Ureter (tissue), 1 donor: ENCODE data around the gene TMPRSS4. TPM values are rescaled to one million over a fixed set of nuclear protein-coding genes. Genes with fewer than 3 reads are reported as not detected.

Source experiments
- DNase-seq: peaks from one replicate; pipeline ENCODE4 v3.0.0-alpha.2; 2020; ENCODE audit warnings: low spot score
- total RNA-seq: library from RNA; stranded (reverse); gene quantifications from one replicate; pipeline ENCODE4 v1.2.4, GENCODE V29; 2023
- donor health status: DM: yes; HTN: yes; CAD: no.

The TMPRSS4 gene
- total RNA-seq, 1 donor from 2014 or later, result 224 TPM

DNA sequence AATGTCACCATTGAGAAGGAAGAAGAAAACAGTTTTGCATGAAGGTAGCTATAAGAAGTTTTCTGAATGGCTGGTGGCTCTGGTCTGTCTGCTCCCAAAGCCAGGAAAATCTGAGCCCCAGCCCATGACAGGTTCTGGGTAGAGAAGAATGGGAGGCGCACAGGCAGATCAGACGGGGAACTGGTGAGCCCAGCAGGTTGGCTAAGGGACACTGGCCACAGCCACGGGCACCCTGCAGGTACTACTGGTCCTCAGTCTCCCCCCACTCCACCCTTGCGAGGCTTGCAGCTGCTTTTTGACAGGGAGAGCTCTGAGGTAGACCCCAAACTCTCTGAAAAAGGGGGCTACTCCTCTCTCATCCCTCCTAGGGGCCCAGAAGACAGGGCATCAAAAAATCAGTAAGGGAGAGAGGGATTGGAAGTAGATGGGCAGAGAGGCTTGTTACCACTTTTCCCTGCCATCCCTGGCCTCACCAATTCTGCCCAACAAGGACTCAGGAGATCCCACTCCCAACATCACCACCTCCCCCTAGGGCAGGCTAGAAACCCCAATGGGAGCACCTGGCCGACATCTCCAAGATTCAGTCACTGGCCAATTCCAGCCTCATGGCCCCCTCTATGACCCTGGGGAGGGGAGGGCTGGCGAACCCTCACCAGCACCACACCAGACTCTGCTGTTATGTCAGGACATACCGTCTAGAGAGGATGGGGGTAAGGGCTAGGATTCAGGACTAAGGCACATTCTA is 58.3 kb downstream of the TMPRSS4 start:
- DNase-seq, result no peak

GRCh38 chr11:118135796-118136165 is 58.9 kb downstream of the TMPRSS4 start:
- DNase-seq, result no peak

GRCh38 chr11:118136341-118136740 is 59.5 kb downstream of the TMPRSS4 start:
- no peak for DNase-seq

DNA sequence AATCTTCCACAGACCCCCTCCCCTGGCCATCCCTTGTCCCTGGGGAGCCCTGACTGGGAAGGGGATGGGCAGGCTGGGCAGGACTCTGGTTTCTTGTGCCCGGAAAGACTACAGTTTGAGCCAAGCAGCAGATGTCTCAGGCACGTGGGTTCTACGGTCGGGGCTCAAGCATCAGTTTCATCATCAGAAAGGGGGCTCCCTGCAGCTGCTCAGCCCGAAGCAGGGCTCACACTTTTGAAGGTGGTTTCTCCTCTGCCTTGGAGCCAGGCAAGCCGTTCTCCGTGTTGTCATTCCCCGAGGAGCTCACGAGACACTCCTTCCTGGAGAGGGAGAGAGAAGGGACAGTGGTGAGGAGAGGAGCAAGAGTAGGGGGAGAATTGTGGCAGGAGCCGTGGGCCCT is 59.9 kb downstream of the TMPRSS4 start:
- no peak for DNase-seq

GRCh38 chr11:118138839-118139420 is 62.1 kb downstream of the TMPRSS4 start:
- no peak for DNase-seq

- DNase-seq, result no peak
Observed at GRCh38 chr11:118139578-118139977, 62.7 kb downstream of the TMPRSS4 start.

- DNase-seq, result no peak
Observed at GRCh38 chr11:118142081-118142480, 65.2 kb downstream of the TMPRSS4 start.

GRCh38 chr11:118142809-118143208 is 65.9 kb downstream of the TMPRSS4 start:
- peak; percentile 37 for DNase-seq

GRCh38 chr11:118143661-118144185 is 66.8 kb downstream of the TMPRSS4 start:
- no peak for DNase-seq

- no peak for DNase-seq
Observed at GRCh38 chr11:118144301-118145268, 67.7 kb downstream of the TMPRSS4 start.

DNA sequence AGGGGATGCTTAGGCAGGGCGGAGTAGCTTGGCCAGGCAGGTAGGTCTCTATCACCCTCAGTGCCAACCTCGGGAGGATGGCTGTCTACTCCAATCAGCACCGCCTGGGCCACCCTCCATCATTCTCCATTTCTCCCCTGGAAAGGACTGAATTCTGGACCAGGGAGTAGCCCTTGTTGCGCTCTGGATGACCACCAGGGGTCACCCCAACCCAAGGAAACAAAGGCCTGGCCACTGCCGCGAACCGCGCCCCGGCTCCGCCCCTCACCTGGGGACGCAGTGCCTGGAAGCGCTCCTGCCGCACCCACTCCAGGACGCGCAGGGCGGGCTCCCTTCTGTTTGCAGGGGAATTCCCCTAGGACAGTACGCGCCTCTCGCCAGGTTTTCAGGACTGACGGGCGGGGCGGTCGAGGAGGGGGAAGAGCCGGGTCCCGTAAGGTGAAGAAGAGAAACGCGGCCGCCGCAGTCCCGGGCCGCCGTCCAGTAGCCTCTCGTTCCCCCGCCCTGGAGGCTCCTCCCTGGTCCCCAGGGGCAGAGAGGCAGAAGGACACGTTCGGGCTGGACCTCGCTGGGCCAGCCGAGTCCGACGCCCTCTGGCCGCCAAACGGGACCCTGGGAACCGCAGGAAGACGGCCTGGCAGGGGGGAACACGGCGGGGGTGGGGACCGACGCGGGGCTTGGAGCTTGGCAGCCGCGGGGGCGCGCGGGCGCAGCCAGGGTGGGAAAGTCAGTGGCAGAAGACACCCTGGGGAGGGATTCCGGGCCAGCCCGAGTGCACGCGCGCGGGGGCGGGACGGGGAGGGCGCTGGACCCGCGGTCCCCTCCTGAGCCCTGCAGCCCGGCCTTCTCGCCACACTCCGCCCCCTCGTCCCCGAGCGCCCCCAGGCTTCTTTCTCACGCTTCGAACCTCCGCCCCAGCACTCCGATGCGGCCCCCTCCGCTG is 68.7 kb downstream of the TMPRSS4 start:
- DNase-seq, result peak; percentile 89

GRCh38 chr11:118146554-118146953 is 69.7 kb downstream of the TMPRSS4 start:
- DNase-seq, result no peak

DNA sequence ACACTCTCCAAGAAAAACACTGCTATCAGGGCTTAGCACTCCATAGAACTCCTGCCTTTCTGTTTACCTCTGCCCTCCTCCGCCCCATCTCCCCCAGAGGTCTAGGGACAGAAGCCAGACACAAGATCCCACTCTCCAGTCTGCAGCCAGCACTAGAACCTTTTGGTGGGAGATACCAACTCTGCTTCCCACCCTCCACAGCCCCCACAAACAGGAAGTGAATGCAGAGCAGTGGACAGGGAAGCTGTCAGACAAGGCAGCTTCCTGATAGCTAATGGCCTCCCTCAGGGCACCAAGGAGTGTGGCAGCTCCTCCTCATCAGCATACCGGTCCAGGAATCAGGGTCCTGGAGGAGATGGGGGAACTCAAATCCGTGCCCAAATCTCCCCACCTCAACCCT is 70.6 kb downstream of the TMPRSS4 start:
- DNase-seq, result no peak

DNA sequence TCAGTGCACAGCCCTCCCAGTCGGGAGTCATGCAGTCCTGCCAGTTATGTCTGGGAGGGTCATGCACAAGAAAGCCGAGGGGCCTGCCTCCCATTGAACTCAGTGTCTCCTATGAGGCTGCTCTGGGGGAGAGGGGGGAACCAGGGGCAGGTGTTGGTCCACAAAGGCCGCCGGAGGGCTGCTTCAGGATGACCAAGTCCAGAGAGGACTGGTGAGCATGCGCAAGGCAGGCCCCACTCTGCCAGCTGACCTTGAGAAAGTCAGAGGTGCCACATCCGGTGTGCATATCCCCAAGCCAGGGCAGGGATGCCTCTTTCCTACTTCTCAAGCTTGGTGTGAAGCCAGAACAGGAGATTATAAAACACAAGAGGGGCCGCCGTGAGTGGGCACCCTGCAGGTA is 71.4 kb downstream of the TMPRSS4 start:
- no peak for DNase-seq

DNA sequence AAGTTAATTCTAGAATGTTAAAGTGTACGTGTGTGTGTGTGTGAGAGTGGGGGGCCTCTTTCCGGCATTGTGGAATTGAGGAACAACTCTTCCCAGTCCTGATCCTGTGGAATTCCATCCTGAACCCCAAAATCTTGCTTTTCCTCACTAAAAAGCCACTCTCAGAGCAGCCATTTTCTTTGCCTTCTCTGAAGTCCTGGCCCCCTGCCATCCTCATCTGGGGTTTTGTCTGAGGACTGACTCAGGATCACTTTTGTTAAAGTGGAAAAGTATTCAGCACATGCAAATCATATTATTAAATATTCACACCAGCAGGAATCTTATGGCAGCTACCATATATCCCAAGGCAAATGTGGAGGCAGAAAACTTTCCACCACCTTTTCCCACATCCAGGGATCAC is 72.0 kb downstream of the TMPRSS4 start:
- DNase-seq, result no peak

- no peak for DNase-seq
Observed at GRCh38 chr11:118149493-118149892, 72.6 kb downstream of the TMPRSS4 start.

- DNase-seq, result no peak
Observed at GRCh38 chr11:118151431-118151830, 74.6 kb downstream of the TMPRSS4 start.

- no peak for DNase-seq
Observed at GRCh38 chr11:118152020-118152551, 75.2 kb downstream of the TMPRSS4 start.

- peak; percentile 60 for DNase-seq
Observed at GRCh38 chr11:118152552-118153471, 75.9 kb downstream of the TMPRSS4 start, which contains the start of gene SCN4B. Gene SCN4B, minus strand, starts transcription at chr11:118152823. Its CDS starts 150 bp downstream, at chr11:118152673.

GRCh38 chr11:118153516-118153915 is 76.6 kb downstream of the TMPRSS4 start:
- no peak for DNase-seq
